GM21528 (cell line): Measurements from ENCODE around the gene CIB2.
A peak's percentile ranks its signal among the peaks of the same experiment; 100 is the strongest.

Experiments
- ATAC-seq: cut with Tn5 transposase; IDR thresholded peaks from one replicate; pipeline ENCODE4 v1.9.1; 2021; ENCODE audit warnings: mild to moderate bottlenecking, moderate library complexity; ENCODE audit not compliant: unreplicated experiment, low FRiP score

CIB2 gene

GRCh38 chr15:78070049-78070700 is 61.1 kb downstream of the CIB2 start:
- ATAC-seq: no peak

- ATAC-seq: no peak
Observed at GRCh38 chr15:78069462-78070029, 61.7 kb downstream of the CIB2 start.

DNA sequence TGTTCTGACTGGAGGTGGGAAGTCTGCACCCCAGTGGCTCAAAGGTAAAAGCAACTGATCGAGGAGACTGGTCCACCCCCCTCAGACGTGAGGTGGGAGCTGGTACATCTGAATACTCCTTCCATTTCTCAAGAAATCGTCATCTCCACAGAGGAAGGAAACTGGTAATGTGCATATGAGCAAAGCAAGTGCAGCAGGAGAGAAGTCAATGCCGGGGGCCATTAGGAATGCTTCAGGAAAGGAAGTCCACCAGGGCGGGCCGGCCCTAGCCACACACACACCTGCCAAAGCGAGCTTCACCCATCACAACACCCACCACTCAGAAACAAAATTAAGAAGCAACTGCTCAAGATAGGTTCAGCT is 62.2 kb downstream of the CIB2 start:
- ATAC-seq: peak; percentile 7

DNA sequence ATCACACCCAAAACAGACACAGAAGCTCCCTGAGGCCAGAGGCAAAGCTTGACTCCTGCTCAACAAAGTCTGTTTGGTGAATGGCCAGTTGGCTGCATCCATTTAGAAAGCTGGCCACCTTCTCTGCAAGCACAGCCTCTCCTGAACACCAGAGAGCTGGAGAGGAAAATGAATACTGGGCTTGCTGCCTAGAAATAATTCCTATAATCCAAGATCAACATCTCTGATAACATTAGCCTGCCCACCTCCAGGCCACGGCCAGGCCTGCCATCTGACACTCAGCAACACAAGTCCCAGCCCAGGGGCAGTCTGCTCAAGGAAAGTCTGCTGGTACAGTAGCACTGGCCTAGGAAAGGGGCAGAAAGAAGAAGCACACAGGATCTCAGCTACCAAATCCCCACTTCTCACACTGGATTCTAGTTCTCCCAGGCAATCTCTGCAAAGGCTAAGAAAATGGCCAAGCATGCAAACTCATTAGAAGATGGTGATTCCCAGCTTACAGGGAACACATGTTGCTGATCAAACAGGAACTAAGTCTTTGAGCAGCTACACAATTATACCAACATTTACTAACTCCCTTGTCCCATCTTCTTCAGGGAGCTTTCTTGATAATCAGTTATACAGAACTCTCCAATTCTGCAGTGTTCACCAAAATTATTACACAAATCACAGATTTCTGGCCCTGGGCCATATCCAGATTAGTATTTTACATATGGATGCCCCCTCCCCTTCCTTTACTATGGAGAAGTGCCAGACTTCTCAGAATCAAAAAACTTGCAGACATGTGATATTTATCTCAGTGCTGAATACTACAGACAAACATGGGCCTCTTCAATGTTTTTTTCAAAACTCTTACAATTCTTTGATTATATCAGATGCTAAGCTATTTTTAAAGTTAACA is 63.7 kb downstream of the CIB2 start:
- no peak for ATAC-seq

DNA sequence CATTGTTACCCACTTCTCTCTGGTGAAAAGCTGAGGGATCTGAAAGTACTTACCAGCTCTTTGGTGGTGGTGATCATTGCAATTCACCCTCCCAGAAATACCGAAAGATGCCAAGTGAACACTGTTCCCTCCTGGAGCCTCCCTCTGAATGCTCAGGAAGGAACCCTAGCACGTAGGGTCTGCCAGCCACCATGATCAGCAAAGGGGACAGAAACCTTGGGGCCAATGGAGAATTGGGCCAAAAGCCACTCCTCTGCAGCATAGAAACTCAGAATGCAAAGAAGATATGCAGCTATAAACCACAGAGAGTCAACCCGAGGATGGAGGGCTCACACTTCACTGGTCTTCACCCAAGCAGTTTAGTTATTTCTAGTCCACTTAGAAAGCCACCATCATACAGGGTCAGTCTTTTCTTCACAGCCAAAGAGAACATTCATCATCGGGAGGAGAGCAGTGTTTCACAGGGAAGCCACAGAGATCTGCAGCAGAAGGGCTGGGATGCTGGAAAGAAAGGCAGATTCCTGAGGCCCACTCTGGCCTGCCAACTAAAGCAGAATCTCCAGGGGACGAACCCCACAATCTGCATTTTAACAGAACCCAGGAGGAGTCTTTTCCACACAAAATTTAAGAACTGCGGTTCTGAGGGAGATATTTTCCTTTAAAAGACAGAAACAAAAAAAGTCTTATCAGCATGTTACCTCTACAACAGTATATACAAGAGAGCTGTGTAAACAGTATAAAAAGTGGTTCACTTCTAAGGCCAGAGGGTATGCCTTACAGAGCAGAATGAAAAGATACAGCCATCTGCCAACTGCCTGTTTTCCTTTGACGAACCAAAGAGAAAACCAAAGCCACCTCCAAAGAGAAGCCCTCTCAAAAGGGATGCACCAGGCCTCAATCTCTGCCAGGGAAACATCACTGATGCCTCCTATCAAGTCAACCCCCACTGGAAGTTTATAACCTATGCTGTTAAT is 65.0 kb downstream of the CIB2 start:
- ATAC-seq: no peak

DNA sequence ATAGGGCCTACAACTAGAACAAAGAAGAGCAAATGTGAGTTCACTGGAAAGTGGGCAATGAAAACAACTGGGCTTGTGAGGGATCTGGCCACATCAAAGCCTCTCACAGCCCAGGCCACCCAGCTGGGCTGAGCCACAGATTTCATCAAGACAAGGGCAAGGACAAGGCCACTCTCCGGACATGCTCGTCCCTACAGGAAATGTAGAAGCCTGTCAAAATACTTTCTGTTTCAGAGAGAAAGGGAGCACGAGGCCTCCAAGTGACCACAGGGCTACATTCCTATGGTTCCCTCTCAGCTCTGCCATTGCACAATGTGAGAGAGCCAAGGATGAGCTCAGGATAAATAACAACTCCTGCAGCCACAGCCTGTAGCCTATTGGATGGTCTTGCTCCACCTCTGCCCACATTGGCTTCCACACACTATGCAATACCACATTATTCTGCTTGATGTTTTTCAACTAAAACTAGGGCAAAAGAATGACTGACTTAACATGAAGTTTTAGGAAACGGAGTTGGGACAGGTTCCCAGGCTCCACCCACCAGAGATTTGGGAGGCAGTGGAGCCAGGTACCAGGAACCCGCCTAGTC is 65.9 kb downstream of the CIB2 start:
- no peak for ATAC-seq

GRCh38 chr15:78064544-78064943 is 66.7 kb downstream of the CIB2 start:
- no peak for ATAC-seq

- ATAC-seq: no peak
Observed at GRCh38 chr15:78063970-78064385, 67.3 kb downstream of the CIB2 start.

GRCh38 chr15:78063217-78063616 is 68.0 kb downstream of the CIB2 start:
- ATAC-seq: no peak

DNA sequence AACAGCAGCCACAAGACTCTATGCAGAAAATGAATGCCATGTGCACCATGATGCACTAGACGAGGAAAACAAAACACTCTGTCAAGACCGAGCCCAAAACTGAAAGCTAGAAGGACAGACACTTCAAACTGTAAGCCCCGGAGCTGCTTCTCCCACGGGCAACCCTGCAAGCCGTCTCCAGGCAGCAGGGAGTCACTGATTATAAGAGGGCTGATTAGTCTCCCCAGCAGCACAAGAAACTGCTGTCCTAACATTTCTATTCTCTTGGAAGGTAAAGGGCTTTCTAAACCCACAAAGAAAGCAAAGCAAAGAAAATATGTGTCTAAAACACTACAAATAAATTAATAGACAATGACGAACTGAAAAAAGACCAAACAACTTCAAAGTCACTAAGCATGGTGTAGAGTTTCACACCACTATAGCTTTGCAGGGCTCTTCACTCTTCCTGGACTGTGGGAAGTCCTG is 69.2 kb downstream of the CIB2 start:
- peak; percentile 45 for ATAC-seq

GRCh38 chr15:78060232-78060631 is 71.0 kb downstream of the CIB2 start:
- ATAC-seq: no peak

GRCh38 chr15:78059110-78059839 is 72.0 kb downstream of the CIB2 start:
- no peak for ATAC-seq

DNA sequence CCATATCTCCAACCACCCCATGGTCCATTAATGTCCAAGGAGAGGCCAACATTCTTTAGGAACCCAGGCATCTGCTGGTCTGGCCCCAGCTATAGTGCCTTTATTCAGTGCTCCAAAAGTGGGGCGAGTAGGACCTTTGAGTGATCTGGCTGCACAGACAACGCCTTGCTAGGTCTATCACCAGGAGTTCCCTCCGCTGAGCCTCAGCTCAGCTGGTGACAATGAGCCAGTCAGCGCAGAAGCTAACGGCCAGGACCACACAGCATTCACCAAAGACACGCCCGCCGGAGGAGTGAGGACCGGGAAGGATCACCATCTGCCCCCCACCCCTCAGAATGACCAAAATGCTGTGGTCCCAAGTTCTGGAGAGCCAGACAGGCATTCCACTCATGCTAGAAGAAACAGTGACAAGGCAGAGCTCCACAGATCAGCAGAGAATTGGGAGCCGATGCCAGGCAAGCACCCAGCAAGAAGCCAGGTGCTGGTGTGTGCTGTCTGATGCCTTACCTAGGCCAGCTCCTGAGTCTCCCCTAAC is 72.8 kb downstream of the CIB2 start:
- no peak for ATAC-seq

DNA sequence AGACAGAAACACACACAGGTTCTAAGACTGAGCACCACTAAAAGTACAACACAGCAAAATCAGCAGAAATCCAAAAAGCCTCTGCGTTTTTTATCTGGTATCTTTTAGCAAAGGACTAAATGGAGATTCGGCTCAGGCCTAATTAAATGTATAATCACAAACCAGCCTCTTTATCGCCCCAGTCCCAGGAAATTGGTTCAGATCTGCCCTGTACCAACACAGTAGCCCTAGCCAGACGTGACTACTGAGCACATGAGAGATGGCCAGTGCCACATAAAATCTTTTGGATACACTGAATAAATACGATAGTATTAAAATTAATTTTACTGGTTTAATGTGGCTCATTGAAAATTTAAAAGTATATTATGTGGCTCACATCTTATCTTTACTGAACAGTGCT is 73.4 kb downstream of the CIB2 start:
- ATAC-seq: no peak

DNA sequence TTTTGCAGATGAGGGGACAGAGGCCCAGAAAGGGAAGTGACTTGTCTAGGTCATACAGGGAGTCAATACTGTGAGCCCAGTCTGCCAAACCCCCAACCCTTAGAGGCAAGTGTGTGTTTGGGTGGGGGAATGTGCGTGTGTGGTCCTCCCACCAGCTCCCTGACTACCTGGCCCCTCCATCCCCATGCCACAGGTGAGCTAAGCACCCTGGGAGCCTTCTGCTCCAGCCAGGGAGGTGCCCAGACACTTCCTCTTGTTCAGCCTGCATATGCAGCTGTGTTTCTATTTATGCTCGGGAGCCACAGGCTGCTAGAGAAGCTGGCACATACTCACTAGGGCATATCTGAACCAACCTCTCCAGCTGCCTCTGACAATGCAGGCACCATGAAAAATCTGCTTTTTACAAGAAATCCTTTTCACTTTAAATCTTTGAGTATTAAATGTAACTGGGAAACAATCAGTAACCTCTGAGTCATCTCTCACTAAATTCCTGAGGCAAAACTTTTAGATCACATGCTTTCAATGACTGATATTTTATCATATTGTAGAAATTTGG is 74.5 kb downstream of the CIB2 start:
- no peak for ATAC-seq

DNA sequence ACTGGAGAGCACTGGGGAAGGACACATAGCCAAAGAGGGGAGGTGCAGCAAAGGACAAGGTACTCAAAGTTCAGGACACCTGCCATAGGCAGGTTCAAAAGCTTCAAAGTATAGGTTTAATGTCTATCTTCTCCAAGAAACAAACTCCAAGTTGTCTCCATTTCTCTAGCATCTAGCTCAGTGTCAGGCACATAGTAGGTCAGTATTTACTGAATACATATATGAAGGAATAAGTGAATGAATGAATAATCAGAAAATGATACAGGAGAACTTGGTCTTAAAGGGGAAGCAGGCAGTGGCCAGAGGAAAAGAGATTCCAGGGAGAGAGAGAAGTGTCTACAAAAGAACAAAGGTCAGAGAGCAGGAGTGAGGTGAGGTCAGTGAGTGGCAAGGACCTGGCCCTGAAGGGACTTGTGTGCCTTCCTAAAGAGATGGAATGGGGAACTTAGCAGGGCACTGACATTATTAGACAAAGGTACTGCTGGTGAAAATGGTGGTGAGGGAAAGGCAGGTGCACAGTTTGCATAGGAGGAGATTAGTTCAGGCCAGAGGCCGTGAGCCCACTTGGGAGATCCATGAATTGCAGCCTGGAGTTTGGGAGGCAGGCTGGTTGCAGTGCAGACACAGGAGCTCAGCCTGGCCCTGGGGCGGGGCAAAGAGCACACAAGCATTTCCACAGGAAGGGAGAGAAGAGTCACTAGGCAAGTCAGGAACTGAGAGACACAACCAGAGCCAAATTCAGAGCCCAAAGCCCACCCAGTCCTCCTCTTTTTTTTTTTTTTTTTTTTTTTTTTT is 75.1 kb downstream of the CIB2 start:
- ATAC-seq: no peak

DNA sequence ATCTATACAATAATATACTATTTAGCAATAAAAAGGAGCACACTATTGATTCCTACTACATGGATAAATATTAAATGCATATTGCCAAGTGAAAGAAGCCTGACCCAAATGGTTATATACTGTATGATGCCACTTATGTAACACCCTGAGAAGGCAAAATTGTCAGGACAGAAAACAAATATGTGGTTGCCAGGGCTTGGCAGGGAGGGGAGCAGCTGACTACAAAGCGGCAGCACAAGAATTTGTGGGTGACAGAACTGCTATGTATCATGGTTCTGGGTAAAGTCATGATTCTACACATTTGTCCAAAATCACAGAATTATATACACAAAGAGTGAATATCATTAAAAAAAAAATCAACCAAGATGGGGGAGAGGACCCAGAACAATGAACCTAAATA is 76.3 kb downstream of the CIB2 start:
- ATAC-seq: no peak
